GM18861 (cell line): Measurements from ENCODE around the gene FAP.
A peak's percentile ranks its signal among the peaks of the same experiment; 100 is the strongest.

Experiments
- ATAC-seq: cut with Tn5 transposase; IDR thresholded peaks from one replicate; pipeline ENCODE4 v1.9.1; 2021; ENCODE audit not compliant: unreplicated experiment

Gene FAP, protein sequence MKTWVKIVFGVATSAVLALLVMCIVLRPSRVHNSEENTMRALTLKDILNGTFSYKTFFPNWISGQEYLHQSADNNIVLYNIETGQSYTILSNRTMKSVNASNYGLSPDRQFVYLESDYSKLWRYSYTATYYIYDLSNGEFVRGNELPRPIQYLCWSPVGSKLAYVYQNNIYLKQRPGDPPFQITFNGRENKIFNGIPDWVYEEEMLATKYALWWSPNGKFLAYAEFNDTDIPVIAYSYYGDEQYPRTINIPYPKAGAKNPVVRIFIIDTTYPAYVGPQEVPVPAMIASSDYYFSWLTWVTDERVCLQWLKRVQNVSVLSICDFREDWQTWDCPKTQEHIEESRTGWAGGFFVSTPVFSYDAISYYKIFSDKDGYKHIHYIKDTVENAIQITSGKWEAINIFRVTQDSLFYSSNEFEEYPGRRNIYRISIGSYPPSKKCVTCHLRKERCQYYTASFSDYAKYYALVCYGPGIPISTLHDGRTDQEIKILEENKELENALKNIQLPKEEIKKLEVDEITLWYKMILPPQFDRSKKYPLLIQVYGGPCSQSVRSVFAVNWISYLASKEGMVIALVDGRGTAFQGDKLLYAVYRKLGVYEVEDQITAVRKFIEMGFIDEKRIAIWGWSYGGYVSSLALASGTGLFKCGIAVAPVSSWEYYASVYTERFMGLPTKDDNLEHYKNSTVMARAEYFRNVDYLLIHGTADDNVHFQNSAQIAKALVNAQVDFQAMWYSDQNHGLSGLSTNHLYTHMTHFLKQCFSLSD

GRCh38 chr2:162243294-162243693, at the start of gene FAP:
Gene FAP (minus strand): TSS chr2:162243445. CDS start chr2:162243327, 118 bp downstream.
- no peak for ATAC-seq

DNA sequence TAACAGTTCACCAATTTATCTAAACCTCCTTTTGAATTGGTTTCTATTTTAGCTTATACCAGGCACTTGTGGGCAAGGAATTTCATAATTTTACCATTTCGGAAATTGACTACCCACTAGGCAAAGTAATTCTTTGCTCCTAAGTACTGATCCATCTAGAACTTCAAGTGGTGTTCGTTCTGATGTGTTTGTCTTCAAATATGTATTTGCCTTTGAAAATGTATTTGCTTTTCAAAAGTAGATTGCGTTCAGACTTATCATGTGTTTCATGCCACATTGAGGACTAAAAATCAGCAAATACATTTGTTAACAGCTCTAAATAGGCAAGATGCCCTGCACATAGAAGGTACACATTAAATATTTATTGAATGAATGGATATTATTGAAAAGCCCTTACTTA, 48.5 kb upstream of the FAP start:
- no peak for ATAC-seq

- no peak for ATAC-seq
Measured at GRCh38 chr2:162282765-162283425, 39.6 kb upstream of the FAP start.

GRCh38 chr2:162280654-162281053, 37.4 kb upstream of the FAP start:
- no peak for ATAC-seq

DNA sequence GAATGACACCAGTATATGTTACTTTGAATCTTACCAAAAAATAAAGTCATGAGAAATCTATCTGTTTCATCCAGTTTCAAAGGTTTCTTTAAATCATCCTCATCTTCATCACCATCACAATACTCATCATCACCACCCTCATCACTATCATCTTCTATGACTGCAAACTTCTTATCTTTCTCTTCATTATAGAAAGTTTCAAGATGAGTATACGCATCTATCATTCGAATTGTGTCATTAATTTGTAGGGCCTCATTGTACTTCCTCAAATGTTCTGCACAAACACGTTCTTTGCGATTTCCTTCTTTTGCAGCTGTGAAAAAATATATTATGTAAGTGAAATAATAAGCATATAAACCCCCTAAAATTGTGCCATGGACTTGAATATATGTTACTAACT, 34.1 kb upstream of the FAP start:
- ATAC-seq = no peak

DNA sequence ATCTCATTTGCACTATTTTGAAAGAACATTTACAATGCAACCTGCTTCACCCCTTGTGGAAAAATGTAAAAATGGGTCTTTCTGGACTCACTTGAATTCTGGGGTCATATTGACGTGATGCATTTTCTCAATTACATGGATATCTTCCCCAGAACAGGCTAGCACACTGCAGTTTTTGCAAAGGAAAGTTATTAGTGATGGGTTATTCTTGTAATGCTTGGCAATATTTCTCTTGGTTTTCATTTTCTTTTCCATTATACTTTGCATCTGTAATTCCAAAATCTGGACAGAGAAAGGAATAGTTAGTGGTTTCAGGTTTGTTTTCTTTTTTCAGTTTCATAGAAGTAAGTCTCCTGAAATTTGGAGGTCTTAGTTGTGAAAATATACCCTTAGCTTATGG, 24.8 kb upstream of the FAP start:
- ATAC-seq = no peak

GRCh38 chr2:162267496-162267895, 24.3 kb upstream of the FAP start:
- ATAC-seq = no peak

DNA sequence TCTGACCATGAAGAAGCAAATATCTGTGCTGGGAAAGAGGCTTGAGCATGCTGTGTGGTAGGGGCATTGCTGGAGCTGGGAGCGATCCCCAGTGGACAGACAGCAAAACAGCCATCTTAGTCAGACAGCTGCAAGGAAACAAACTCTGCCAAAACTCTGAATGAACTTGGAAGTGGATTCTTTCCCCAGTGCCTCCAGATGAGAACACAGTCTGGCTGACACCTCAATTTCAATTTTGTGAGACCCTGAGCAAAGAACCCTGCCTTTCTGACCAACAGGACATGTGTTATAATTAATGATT, 23.2 kb upstream of the FAP start:
- ATAC-seq = no peak

DNA sequence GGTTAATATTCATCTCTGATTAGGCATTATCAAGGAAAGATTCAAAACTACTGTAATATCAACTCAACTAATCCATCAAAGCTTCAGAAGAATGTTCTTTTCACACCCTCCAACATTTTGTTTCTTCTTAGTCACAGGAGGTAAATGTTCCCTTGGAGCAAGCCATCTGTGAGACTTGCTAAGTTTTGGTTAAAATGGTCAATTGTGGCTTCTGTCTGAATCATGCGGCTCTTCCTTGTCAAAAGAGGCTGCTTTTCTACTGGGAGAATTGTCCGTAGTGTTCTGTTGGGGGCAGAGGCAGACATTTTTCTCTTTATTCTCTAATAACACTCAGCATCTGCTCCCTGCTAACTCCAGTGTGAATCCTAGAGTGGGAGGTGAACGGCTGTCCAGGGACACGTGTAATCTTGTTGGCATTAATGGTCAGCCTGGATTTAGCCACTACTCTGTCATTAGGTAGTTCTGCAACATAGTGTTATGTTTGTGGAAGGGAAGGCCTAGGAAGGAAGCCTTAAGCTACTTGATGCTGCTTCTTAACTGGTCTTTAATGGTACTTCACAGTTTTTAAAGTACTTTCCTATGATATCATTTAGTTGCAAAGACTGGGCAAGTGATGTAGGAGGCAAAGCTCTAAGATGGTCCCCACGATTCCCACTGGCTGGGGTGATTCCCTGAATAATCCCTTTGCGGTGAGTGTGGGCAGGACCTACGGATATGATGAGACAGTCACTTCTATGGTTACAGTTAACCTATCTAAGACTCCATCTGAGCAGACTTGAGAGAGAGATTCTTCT, 22.6 kb upstream of the FAP start:
- no peak for ATAC-seq

DNA sequence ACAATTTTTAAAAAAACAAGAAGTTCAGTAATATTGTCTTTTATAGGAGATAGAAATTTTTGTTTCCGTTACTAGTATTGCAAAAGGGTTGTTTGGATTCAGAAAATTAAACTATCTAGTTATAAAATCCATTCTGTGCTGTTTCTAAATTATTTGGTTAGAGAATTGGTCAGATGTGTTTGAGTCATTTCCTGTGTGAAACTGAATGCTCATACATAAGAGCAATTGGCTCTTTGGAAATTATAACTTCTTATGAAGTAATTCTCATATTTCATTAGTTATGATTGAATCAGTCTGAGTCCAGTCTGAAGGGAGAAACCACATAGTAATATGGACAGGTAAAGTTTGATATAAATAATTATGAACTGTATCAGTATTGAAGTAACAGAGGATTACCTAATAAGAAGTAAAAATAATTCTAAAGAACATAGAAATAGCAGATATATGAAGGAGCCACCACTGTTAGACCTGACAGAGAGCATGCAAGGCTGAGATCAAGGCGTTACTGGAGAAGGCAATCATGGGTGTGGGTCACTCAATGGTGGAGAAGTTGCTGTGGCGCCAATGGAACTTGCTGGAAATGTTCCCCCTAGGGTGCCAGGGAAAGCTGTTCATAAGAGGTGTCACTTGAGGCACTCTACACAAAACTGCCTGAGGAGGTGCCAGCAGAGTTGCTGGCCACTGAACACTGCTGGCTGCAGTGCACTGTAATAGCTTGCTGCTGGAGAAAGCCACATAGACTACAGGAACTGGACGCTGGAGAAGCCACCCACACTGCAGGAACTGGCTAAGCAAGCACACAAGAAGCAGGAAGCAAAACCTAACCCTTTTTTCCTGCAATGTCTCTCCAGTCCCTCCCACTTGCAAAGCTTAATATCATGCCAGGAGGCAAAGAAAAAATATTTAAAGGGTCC, 18.0 kb upstream of the FAP start:
- ATAC-seq = peak; percentile 57

DNA sequence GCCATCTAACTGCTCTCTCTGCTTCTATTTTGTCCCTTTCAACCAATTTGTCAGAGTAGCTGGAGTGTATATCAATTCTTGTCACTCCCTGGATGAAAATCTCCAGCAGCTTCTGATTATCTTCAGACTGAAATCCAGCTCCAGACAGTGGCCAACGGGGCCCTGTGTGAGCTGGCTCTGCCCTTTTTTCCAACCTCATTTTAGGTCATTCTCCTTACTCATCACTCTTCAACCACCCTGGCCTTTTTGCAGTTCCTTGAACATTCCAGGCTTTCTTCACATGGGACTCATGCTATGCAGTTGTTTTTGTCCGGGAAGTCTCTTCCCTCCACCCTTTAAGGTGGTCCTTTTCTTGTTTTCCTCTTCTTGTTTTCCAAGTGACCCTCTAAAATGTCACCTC, 15.4 kb upstream of the FAP start:
- ATAC-seq = no peak

DNA sequence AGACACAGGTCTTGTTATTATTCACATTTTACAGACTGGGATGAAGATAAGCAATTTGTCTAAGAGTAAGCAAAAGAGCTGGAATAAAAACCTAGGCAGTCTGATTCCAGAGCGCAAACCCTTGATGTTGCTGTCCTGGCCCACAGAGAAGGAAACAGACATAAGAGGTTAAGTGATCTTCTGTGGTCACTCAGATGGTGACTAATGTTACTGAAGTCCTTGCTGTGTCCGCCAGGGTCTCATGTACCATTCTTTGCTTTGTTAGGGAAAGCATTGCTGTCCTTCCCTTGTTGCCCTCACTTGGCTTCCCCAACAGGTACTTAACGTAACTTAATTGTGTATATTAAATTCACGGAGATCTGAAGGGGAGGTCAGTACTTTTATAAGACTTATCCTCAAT, 14.9 kb upstream of the FAP start:
- ATAC-seq = no peak

- no peak for ATAC-seq
Measured at GRCh38 chr2:162257425-162257824, 14.2 kb upstream of the FAP start.

DNA sequence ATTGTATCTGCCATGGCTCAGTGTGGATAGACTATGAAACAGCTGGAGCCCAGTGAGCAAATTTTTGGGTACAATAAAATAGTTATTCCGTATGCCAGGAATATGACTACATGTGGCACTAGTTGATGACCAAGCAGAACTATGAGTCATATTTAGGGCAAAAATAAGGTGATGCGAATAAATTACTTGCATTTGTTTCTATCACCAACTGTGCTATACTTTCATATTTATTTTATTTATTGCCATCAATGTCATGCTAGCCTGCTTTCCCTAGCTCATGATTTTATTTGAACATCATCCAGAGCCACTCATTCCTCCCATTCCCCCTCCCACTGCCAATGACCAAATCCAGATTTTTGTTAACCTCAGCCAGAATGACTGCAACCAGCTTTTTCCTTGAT, 13.3 kb upstream of the FAP start:
- ATAC-seq = no peak

DNA sequence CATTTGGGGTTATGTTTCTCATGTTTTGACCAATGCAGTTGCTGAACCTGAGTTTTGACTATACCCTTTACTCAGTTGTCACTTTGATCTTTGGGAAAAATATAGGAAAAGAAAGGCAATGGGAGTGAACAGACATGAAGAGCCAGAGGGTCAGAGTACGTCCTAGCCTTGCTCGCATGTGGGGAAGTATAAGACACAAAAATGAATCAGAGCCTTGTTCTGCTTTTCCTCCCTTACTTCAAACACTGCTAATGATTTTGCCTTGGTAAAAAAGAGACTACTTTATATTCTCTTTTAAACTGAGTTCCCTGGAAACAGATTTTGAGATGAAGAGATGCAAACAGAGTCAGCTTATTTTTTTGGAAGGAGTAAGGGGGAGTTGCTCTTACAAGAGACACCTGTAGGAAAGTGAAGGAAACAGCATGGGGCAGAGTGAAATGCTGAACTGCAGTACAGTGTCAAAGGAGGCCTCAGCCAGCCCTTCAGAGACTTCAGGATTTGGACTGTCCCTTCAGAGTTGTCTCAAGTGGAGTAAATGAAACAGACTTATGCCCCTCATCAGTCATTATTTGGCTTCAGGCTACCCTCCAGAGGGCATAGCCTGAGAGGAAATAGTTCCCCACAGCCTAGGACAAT, 11.1 kb upstream of the FAP start:
- ATAC-seq = no peak

GRCh38 chr2:162253435-162253834, 10.2 kb upstream of the FAP start:
- ATAC-seq = no peak

GRCh38 chr2:162252153-162252552, 8.9 kb upstream of the FAP start:
- no peak for ATAC-seq

- ATAC-seq = no peak
Measured at GRCh38 chr2:162245781-162246180, 2.5 kb upstream of the FAP start.

DNA sequence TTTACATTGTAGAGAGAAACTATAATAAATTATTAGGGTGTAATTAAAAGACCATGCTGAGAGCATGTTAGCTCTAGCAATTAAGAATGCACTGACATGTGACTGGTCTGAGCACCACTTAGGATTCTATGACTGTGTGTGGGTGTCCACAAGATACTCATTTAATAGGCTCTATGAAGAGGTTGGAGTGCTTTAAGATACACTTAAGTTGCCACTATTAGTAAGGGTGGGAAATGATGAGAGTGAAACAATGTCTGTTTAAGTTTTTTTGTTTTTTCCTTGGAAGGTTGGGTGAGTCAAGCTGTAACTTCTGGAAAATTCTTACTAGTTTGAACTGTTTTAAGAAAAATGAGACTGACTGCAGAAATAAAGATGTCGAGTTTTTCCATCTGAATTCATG, 1.8 kb upstream of the FAP start:
- no peak for ATAC-seq

GRCh38 chr2:162244541-162245031, 1.3 kb upstream of the FAP start:
- ATAC-seq = no peak
